Mucosa of rectum (tissue), 2 donors: Measurements from ENCODE around the gene HINT1.
"Not testable (repeated sequence)": the region's sequence is repeated elsewhere in the genome, so short reads cannot be mapped to it uniquely, and the experiment has no call there.

Experiments used
- H3K27ac ChIP-seq, 2 donors: one replicate each; pipeline ENCODE4 v1.7.0; 2013; ENCODE audit warnings: inconsistent platforms in 2 of 2, low read depth in 2 of 2, low read length in 2 of 2
- H3K27me3 ChIP-seq, 2 donors: one replicate each; pipeline ENCODE4 v1.7.0; 2013; ENCODE audit warnings: low read length in 2 of 2; ENCODE audit not compliant: control insufficient read depth in 2 of 2, insufficient read depth in 2 of 2
- H3K36me3 ChIP-seq, 2 donors: one replicate each; pipeline ENCODE4 v1.7.0; 2013; ENCODE audit warnings: low read length in 2 of 2; ENCODE audit not compliant: control insufficient read depth in 2 of 2, insufficient read depth in 2 of 2
- H3K4me1 ChIP-seq, 2 donors: one replicate each; pipeline ENCODE4 v1.7.0; 2013; ENCODE audit warnings: low read length in 2 of 2, mild to moderate bottlenecking in 1 of 2; ENCODE audit not compliant: control insufficient read depth in 2 of 2, insufficient read depth in 2 of 2
- H3K4me3 ChIP-seq, 2 donors: one replicate each; pipeline ENCODE4 v1.7.0; 2013; ENCODE audit warnings: low read length in 2 of 2
- H3K9ac ChIP-seq, 2 donors: one replicate each; pipeline ENCODE4 v1.7.0; 2013; ENCODE audit warnings: low read length in 2 of 2, low read depth in 1 of 2, mild to moderate bottlenecking in 1 of 2
- H3K9me3 ChIP-seq, 2 donors: one replicate each; pipeline ENCODE4 v1.7.0; 2013; ENCODE audit warnings: low read length in 2 of 2; ENCODE audit not compliant: control insufficient read depth in 2 of 2
- donor health status: healthy.
- donor health status: Normal muscosa, but diverticular disease.

Gene HINT1

DNA sequence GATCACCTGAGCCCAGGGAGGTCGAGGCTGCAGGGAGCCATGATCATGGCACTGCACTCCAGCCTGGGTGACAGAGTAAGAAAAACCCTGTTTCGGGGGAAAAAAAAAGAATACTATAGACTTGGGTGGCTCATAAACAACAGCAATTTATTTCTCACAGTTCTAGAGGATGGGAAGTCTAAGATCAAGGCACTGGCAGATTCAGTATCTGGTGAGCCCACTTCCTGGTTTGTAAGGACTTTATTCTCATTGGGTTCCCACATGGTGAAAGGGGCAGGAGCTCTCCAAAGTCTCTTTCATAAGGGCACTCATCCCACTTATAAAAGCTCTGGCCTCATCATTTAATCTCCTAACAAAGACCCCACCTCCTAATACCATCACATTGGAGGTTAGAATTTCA, 8.7 kb downstream of the HINT1 start:
- H3K36me3 ChIP-seq: peaks cover 16 to 28% of the 10 kb centered on the region in 2 donors
- peaks cover 0 to 3% of the 10 kb centered on the region in 2 donors for H3K4me1 ChIP-seq
- H3K27ac ChIP-seq: no peak overlapping the region
- H3K9ac ChIP-seq: no peak overlapping the region
- no peak overlapping the region for H3K4me3 ChIP-seq
- H3K9me3 ChIP-seq: no peaks in the 10 kb centered on the region
- no peaks in the 10 kb centered on the region for H3K27me3 ChIP-seq

DNA sequence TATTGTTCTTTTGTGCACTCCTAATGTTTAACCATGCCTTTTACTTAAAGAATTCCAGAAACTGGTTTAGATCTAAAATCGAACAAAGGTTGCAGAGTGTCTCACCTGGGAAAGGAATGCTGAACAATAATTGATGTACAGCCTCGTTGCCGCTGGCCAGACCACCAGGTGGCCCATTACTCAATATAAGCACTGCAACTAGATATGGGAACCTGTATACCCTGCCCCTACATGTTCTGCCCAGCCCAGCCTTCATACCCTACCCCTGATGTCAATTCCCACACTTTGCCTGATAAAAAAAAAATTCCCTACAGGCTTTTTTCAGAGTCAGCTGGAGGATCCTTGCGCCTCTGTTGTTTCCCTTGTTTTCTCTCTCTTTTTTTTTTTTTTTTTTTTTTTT, 13.8 kb downstream of the HINT1 start:
- H3K4me3 ChIP-seq: no peak overlapping the region
- H3K9me3 ChIP-seq: no peaks in the 10 kb centered on the region
- no peaks in the 10 kb centered on the region for H3K4me1 ChIP-seq
- no peak overlapping the region for H3K27ac ChIP-seq
- H3K36me3 ChIP-seq: no peaks in the 10 kb centered on the region
- H3K27me3 ChIP-seq: no peaks in the 10 kb centered on the region
- no peak overlapping the region for H3K9ac ChIP-seq

DNA sequence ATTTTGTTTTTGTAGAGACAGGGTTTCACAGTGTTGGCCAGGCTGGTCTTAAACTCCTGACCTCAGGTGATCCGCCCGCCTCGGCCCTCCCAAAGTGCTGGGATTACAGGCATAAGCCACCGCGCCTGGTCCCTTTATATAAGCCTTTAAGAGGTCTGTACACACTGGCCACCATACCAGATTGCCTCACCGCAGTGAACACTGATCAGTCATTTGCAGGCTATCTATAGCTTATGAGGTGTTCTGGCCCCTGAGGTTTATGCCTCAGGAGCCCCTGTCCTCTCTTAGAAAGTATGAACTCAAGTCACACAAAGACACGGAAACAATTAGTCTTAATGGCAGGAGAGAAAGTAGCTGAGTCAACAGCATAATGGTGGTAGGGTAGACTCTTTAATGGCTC, 14.6 kb downstream of the HINT1 start:
- Histone ChIP-seq H3K27ac (no peak overlapping the region), H3K9ac (no peak overlapping the region), H3K4me3 (no peak overlapping the region), H3K9me3 (no peaks in the 10 kb centered on the region), H3K36me3 (no peaks in the 10 kb centered on the region), H3K27me3 (no peaks in the 10 kb centered on the region), H3K4me1 (no peaks in the 10 kb centered on the region)

DNA sequence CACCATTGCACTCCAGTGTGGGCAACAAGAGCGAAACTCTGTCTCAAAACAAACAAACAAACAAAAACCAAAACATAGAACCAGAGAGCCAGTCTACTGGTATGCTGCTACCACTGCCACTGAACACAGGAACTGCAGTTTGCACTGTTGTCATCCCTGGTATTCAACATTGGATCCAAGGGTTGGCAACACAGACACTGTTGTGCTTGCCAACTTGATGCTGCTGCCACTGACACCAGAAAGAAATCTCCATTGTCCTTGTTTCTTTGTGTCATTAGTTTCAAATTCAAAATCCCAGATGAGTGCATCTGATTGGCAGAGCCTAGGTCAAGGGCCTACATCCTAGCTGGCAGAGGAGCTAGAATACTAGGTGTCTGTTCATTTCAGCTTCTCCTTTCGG, 16.2 kb downstream of the HINT1 start:
- H3K27ac ChIP-seq: no peak overlapping the region
- H3K27me3 ChIP-seq: no peaks in the 10 kb centered on the region
- H3K4me1 ChIP-seq: no peaks in the 10 kb centered on the region
- no peaks in the 10 kb centered on the region for H3K9me3 ChIP-seq
- no peak overlapping the region for H3K9ac ChIP-seq
- no peak overlapping the region for H3K4me3 ChIP-seq
- no peaks in the 10 kb centered on the region for H3K36me3 ChIP-seq

DNA sequence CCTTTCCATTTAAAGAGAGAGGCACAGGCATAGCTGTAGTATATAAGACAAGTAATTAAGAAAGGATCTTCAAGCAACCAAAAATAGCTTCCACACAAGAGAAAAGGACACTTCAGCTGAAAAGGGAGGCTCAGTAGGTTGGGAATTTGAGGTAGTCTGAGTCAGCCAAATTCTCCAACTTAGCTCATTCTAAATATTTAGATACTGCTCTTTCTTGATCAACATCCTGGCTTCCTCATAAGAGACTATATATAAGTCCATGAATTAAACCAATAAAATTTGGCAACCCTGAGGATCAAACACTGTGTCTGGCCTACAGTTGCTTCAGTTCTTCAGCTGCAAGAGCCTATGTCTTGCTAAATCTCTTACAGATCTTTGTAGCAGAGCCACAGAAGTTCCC, 17.8 kb downstream of the HINT1 start:
- Histone ChIP-seq H3K36me3 (no peaks in the 10 kb centered on the region), H3K9me3 (no peaks in the 10 kb centered on the region), H3K4me1 (no peaks in the 10 kb centered on the region), H3K9ac (no peak overlapping the region), H3K27me3 (no peaks in the 10 kb centered on the region), H3K27ac (no peak overlapping the region), H3K4me3 (no peak overlapping the region)

DNA sequence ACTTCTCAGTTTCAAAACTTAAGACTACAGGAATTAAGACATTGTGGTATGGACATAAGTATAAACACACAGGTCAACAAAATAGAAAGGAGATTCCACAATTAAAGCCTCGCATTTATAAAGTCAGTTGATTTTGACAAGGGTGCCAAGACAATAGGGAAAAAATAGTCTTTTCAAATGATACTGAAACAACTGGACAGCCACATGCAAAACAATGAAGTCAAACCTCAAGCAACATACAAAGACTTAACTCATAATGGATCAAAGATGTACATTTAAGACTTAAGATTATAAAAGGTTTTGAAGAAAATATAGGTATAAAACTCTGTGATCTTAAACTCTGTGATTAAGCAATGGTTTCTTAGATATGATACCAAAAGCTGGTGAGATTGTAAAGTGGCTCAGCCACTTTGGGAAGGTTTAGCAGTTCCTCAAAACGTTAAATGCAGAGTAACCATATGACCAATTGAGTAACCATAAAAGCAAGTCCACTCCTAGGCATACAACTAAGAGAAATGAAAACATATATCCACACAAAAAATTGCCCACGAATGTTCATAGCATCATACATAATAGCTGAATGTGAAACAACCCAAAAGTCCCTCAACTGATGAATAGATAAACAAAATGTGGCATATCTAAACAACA, 22.0 kb downstream of the HINT1 start:
- H3K9ac ChIP-seq: no peak overlapping the region
- no peaks in the 10 kb centered on the region for H3K27me3 ChIP-seq
- H3K9me3 ChIP-seq: no peaks in the 10 kb centered on the region
- no peaks in the 10 kb centered on the region for H3K4me1 ChIP-seq
- H3K4me3 ChIP-seq: no peak overlapping the region
- H3K27ac ChIP-seq: no peak overlapping the region
- no peaks in the 10 kb centered on the region for H3K36me3 ChIP-seq

DNA sequence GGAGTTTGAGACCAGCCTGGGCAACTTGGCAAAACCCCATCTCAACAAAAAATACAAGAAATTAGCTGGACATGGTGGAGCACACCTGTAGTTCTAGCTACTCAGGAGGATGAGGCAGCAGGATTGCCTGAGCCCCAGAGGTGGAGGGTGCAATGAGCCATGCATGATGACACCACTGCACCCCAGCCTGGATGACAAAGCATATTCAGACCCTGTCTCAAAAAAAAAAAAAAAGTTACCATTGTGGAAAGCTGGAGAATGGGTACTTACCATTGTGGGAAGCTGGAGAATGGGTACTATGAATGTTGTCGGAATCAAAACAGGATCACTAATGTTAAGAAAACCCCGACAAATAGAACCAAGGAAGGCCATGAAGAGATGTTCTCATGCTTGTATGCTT, 25.7 kb downstream of the HINT1 start:
- Histone ChIP-seq H3K27me3 (no peaks in the 10 kb centered on the region), H3K9ac (no peak overlapping the region), H3K27ac (no peak overlapping the region), H3K9me3 (no peaks in the 10 kb centered on the region), H3K4me3 (no peak overlapping the region), H3K4me1 (no peaks in the 10 kb centered on the region), H3K36me3 (no peaks in the 10 kb centered on the region)

DNA sequence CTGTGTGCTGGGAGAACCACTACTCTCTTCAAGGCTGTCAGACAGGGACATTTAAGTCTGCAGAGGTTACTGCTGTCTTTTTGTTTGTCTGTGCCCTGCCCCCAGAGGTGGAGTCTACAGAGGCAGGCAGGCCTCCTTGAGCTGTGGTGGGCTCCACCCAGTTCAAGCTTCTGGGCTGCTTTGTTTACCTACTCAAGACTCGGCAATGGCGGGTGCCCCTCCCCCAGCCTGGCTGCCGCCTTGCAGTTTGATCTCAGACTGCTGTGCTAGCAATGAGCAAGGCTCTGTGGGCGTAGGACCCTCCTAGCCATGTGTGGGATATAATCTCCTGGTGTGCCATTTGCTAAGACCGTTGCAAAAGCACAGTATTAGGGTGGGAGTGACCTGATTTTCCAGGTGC, 26.6 kb downstream of the HINT1 start:
- not testable (repeated sequence) for H3K9ac ChIP-seq, H3K9me3 ChIP-seq, H3K4me1 ChIP-seq, H3K36me3 ChIP-seq, H3K27me3 ChIP-seq, H3K4me3 ChIP-seq, H3K27ac ChIP-seq

DNA sequence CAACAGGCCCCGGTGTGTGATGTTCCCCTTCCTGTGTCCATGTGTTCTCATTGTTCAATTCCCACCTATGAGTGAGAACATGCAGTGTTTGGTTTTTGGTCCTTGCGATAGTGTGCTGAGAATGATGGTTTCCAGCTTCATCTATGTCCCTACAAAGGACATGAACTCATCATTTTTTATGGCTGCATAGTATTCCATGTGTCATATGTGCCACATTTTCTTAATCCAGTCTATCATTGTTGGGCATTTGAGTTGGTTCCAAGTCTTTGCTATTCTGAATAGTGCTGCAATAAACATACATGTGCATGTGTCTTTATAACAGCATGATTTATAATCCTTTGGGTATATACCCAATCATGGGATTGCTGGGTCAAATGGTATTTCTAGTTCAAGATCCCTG, 32.0 kb downstream of the HINT1 start:
- not testable (repeated sequence) for H3K27ac ChIP-seq, H3K9ac ChIP-seq, H3K27me3 ChIP-seq, H3K36me3 ChIP-seq, H3K4me1 ChIP-seq, H3K4me3 ChIP-seq, H3K9me3 ChIP-seq

DNA sequence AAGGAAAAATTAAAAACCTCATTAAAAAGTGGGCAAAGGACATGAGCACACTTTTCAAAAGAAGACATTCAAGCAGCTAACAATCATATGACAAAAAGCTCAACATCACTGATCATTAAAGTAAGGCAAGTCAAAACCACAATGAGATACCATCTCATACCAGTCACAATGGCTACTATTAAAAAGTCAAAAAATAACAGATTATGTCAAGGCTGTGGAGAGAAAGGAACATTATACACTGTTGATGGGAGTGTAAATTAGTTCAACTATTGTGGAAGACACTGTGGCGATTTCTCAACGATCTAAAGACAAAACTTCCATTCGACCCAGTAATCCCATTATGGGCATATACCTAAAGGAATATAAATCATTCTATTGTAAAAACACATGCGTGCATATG, 35.8 kb downstream of the HINT1 start:
- Histone ChIP-seq H3K9me3 (no peaks in the 10 kb centered on the region), H3K4me1 (no peaks in the 10 kb centered on the region), H3K9ac (no peak overlapping the region), H3K27ac (no peak overlapping the region), H3K36me3 (no peaks in the 10 kb centered on the region), H3K27me3 (no peaks in the 10 kb centered on the region), H3K4me3 (no peak overlapping the region)

DNA sequence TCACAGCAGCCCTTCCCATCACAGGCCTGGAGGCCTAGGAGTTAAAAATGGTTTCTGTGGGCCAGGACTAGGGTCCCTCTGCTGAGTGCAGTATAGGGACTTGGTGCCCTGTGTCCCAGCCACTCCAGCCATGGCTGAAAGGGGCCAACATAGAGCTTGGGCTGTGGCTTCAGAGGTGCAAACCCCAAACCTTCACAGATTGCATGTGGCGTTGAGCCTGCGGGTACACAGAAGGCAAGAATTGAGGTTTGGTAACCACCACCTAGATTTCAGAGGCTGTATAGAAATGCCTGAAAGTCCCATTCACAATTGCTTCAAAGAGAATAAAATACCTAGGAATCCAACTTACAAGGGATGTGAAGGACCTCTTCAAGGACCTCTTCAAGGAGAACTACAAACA, 37.8 kb downstream of the HINT1 start:
- not testable (repeated sequence) for H3K27ac ChIP-seq, H3K9ac ChIP-seq, H3K36me3 ChIP-seq, H3K4me3 ChIP-seq, H3K27me3 ChIP-seq, H3K9me3 ChIP-seq, H3K4me1 ChIP-seq
